Loucy (cell line): ENCODE data around the gene CYFIP2.

Source experiments
- H2AFZ ChIP-seq: fragments of 200-600 bp; sonication (generic); 2 replicates; pipeline ENCODE4 v1.6.0; 2016; ENCODE audit warnings: antibody characterized with exemption, mild to moderate bottlenecking, low read length, moderate library complexity
- H3F3A ChIP-seq: fragments of 200-600 bp; 2 replicates; pipeline ENCODE4 v1.6.0; 2016; ENCODE audit warnings: antibody characterized with exemption, low read depth, mild to moderate bottlenecking
- H3K27me3 ChIP-seq: fragments of 200-600 bp; sonication (generic); 2 replicates; pipeline ENCODE4 v1.6.1; 2014; ENCODE audit warnings: low read length, mild to moderate bottlenecking; ENCODE audit not compliant: insufficient read depth, poor library complexity, severe bottlenecking
- H3K36me3 ChIP-seq: fragments of 200-600 bp; sonication (generic); 2 replicates; pipeline ENCODE4 v1.6.1; 2016; ENCODE audit warnings: low read length; ENCODE audit not compliant: insufficient read depth
- H3K4me1 ChIP-seq: fragments of 200-600 bp; sonication (generic); 2 replicates; pipeline ENCODE4 v1.5.1; 2014; ENCODE audit warnings: low read length, mild to moderate bottlenecking; ENCODE audit not compliant: insufficient read depth, poor library complexity, severe bottlenecking
- H3K4me2 ChIP-seq: fragments of 200-600 bp; sonication (generic); 2 replicates; pipeline ENCODE4 v1.6.0; 2014; ENCODE audit warnings: antibody characterized with exemption, low read length, low read depth, mild to moderate bottlenecking; ENCODE audit not compliant: poor library complexity, severe bottlenecking
- H3K4me3 ChIP-seq: fragments of 200-600 bp; sonication (generic); 2 replicates; pipeline ENCODE4 v1.5.1; 2014; ENCODE audit warnings: low read length, mild to moderate bottlenecking, mixed read lengths; ENCODE audit not compliant: poor library complexity, severe bottlenecking
- H3K79me2 ChIP-seq: fragments of 200-600 bp; sonication (generic); 2 replicates; pipeline ENCODE4 v1.6.1; 2014; ENCODE audit warnings: low read length; ENCODE audit not compliant: insufficient read depth
- H3K9ac ChIP-seq: fragments of 200-600 bp; sonication (generic); 2 replicates; pipeline ENCODE4 v1.6.0; 2014; ENCODE audit warnings: mild to moderate bottlenecking, low read depth, low read length, moderate library complexity; ENCODE audit not compliant: poor library complexity, severe bottlenecking
- H3K9me2 ChIP-seq: fragments of 200-600 bp; sonication (generic); replicated peaks from 2 replicates; pipeline ENCODE4 v1.6.1; 2016; ENCODE audit warnings: low read depth, low read length, mixed read lengths
- H3K9me3 ChIP-seq: fragments of 200-600 bp; sonication (generic); 2 replicates; pipeline ENCODE4 v1.6.1; 2014; ENCODE audit warnings: mild to moderate bottlenecking, antibody characterized with exemption, low read length, low read depth; ENCODE audit not compliant: insufficient read depth
- H4K20me1 ChIP-seq: fragments of 200-600 bp; sonication (generic); 2 replicates; pipeline ENCODE4 v1.6.0; 2014; ENCODE audit warnings: antibody characterized with exemption, low read length, mild to moderate bottlenecking; ENCODE audit not compliant: insufficient read depth, poor library complexity, severe bottlenecking
- EZH2phosphoT487 ChIP-seq: fragments of 200-600 bp; IDR thresholded peaks from 2 replicates; pipeline ENCODE4 v1.6.1; 2018; ENCODE audit warnings: antibody characterized with exemption, mild to moderate bottlenecking, moderate library complexity, borderline replicate concordance
- TF ChIP-seq, protein P1 (sequence below): fragments of 200-600 bp; sonication (generic); conservative IDR thresholded peaks from 2 replicates; pipeline ENCODE4 v1.5.1; 2014; ENCODE audit warnings: mild to moderate bottlenecking, antibody characterized with exemption, low read length

Gene CYFIP2

DNA sequence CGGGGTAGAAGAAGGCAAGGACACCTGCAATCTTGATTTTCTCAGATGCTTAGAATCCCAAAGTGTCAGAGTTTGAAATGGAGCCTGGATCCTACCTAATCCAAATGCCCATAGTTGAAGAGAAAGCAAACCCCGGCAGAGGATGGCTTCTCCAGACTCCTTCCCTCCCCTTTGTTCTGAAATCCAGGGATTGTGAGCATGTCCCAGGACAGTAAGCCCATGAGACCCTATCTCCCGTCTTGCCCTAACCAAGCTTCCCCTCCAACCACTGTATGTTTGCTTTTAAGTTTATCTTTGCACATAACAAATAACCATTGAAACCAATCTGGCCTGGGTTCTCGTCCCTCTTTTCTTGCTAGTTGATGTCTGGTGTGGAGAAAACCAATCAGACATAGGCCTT is 115.8 kb downstream of the CYFIP2 start:
- H3K4me1 ChIP-seq: no peaks in the 10 kb centered on the region
- no peak overlapping the region for H3K4me2 ChIP-seq
- no peak overlapping the region for H2AFZ ChIP-seq
- H4K20me1 ChIP-seq: no peaks in the 10 kb centered on the region
- no peaks in the 10 kb centered on the region for H3K9me3 ChIP-seq
- no peaks in the 10 kb centered on the region for H3K9me2 ChIP-seq
- H3K4me3 ChIP-seq: no peak overlapping the region
- TF ChIP-seq, protein P1, sequence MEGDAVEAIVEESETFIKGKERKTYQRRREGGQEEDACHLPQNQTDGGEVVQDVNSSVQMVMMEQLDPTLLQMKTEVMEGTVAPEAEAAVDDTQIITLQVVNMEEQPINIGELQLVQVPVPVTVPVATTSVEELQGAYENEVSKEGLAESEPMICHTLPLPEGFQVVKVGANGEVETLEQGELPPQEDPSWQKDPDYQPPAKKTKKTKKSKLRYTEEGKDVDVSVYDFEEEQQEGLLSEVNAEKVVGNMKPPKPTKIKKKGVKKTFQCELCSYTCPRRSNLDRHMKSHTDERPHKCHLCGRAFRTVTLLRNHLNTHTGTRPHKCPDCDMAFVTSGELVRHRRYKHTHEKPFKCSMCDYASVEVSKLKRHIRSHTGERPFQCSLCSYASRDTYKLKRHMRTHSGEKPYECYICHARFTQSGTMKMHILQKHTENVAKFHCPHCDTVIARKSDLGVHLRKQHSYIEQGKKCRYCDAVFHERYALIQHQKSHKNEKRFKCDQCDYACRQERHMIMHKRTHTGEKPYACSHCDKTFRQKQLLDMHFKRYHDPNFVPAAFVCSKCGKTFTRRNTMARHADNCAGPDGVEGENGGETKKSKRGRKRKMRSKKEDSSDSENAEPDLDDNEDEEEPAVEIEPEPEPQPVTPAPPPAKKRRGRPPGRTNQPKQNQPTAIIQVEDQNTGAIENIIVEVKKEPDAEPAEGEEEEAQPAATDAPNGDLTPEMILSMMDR: no peak
- no peak for TF ChIP-seq EZH2phosphoT487
- H3K9ac ChIP-seq: no peak overlapping the region
- H3K27me3 ChIP-seq: no peaks in the 10 kb centered on the region
- H3K36me3 ChIP-seq: peaks cover 77% of the 10 kb centered on the region
- H3F3A ChIP-seq: no peaks in the 10 kb centered on the region
- no peaks in the 10 kb centered on the region for H3K79me2 ChIP-seq

DNA sequence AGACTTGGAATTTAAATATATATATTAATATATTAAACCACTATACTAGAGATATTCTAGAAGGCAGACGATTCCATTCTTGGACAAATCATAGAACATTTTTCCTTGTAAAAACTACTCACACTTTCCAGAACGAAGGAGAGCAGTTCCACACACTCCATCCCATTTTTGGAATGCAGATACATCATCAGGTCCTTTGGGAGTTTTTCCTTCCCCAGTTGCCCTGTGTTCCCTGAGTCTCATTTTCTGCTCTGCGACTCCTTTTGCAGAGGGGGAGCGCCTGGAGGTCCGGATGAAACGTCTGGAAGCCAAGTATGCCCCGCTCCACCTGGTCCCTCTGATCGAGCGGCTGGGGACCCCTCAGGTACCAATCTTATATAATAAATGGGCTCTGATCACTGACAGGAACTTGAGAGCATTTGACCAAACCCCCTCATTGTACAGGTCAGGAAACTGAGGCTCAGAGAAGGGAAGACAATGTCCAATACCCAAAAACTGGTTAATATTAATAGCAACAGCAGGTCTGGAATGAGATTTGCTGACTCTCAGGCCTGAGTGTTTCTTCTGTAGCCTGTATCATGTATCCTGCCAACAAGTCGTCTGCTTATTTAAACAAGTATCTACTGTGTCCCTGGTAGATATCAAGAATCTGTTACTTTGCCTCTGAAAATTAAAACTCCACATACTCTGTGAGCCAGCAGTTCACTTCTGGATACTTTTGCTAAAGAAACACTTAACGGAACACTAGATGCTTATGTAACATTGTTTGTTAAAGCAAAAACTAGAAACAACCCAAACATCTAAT is 117.3 kb downstream of the CYFIP2 start:
- H4K20me1 ChIP-seq: no peaks in the 10 kb centered on the region
- no peak for TF ChIP-seq EZH2phosphoT487
- TF ChIP-seq, protein P1: no peak
- no peaks in the 10 kb centered on the region for H3F3A ChIP-seq
- peaks cover 74% of the 10 kb centered on the region for H3K36me3 ChIP-seq
- no peaks in the 10 kb centered on the region for H3K79me2 ChIP-seq
- no peak overlapping the region for H3K9ac ChIP-seq
- no peak overlapping the region for H2AFZ ChIP-seq
- no peak overlapping the region for H3K4me2 ChIP-seq
- no peaks in the 10 kb centered on the region for H3K4me1 ChIP-seq
- no peak overlapping the region for H3K4me3 ChIP-seq
- no peaks in the 10 kb centered on the region for H3K27me3 ChIP-seq
- no peaks in the 10 kb centered on the region for H3K9me3 ChIP-seq
- no peaks in the 10 kb centered on the region for H3K9me2 ChIP-seq

DNA sequence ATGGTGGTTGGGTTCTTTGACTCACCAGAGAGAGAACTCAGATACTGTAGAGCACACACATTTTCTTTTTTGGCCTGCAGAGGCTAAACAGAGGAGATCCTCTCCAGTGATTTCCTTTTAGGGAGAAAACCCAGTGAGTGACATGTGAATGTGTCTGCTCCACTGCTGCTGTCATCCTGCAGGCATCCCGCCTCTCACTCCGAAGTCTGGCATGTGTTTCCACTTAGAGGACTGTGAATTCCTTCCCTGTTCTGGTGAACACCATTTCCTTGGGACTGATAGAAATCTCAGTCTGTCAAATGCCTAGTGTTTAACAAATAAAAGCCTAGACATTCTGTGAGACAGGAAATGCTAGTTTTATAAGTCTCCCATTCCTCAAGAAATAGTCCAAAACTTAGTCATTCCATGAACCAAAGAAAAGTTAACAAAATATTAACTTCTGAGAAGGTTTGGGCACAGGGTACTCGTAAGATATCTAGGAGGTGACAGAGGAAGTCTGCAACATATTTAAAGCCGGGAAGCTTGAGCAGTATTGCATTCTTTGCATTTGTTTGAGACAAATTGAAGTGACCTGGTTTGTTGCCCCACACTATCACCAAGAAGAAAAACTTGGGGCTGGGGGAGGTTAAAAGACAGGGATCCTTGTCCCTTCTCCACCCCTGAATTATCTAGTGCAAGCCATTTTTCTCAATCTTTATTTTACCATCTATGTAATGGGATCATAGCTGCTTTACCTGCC is 119.2 kb downstream of the CYFIP2 start:
- H3K9ac ChIP-seq: no peak overlapping the region
- no peaks in the 10 kb centered on the region for H3F3A ChIP-seq
- no peaks in the 10 kb centered on the region for H3K27me3 ChIP-seq
- H3K4me3 ChIP-seq: no peak overlapping the region
- H3K9me3 ChIP-seq: no peaks in the 10 kb centered on the region
- no peak overlapping the region for H3K4me2 ChIP-seq
- no peaks in the 10 kb centered on the region for H3K4me1 ChIP-seq
- no peaks in the 10 kb centered on the region for H4K20me1 ChIP-seq
- peaks cover 84% of the 10 kb centered on the region for H3K36me3 ChIP-seq
- no peak for TF ChIP-seq EZH2phosphoT487
- TF ChIP-seq, protein P1: no peak
- H3K9me2 ChIP-seq: no peaks in the 10 kb centered on the region
- H2AFZ ChIP-seq: no peak overlapping the region
- no peaks in the 10 kb centered on the region for H3K79me2 ChIP-seq
